Right lobe of liver (tissue), 4 donors: ENCODE data around the gene DDX51.

ENCODE experiments used
- POLR2A ChIP-seq: fragments of 450-650 bp; IDR thresholded peaks from one replicate; pipeline ENCODE4 v1.6.1; 2017; ENCODE audit warnings: antibody characterized with exemption, mild to moderate bottlenecking
- TF ChIP-seq, protein P1 (sequence below), 4 donors: fragments of 200-600 bp in 3 of 4; fragments of 450-650 bp in 1 of 4; IDR thresholded peaks; one replicate each; pipeline versions ENCODE4 v1.5.1 to v1.8.0; 2016 to 2022; ENCODE audit warnings: antibody characterized with exemption in 4 of 4, mild to moderate bottlenecking in 2 of 4
- donor health status: DM: no; HTN: no; CAD: no.
- donor health status: DM: no; HTN: no; CAD: no.
- donor health status: DM: no; HTN: yes; CAD: no.

DNA sequence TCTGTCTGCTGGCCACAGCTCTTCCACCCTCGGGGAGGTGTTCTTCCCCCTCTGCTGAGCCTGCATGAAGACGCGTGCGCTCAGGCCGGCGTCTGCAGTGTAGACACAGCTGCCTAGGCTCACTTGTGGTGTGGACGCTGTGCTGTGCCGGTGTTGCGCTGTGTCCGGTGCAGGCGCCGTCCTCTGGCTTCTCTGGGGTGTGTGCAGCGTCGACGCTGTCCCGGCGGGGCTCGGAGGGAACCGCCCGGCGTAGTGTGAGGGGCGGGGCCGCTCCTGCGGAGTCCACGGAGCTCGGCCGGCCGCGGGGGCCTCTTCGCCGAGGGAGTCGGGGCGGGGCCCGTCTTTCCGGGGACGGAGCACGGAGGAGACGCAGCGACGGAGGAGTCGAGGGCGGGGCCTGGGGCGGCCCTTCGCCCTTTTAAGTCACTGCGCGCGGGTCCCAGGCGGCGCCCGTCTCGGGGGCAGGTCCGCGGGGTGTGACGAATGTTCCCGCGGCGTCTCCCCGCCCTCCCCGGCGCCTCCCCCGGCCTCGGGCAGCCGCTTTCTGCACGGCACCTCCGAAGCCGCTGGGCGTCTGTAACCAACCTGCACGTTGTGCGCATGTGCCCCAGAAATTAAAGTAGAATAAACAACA lies 45.4 kb upstream of the DDX51 start:
- TF ChIP-seq, protein P1, sequence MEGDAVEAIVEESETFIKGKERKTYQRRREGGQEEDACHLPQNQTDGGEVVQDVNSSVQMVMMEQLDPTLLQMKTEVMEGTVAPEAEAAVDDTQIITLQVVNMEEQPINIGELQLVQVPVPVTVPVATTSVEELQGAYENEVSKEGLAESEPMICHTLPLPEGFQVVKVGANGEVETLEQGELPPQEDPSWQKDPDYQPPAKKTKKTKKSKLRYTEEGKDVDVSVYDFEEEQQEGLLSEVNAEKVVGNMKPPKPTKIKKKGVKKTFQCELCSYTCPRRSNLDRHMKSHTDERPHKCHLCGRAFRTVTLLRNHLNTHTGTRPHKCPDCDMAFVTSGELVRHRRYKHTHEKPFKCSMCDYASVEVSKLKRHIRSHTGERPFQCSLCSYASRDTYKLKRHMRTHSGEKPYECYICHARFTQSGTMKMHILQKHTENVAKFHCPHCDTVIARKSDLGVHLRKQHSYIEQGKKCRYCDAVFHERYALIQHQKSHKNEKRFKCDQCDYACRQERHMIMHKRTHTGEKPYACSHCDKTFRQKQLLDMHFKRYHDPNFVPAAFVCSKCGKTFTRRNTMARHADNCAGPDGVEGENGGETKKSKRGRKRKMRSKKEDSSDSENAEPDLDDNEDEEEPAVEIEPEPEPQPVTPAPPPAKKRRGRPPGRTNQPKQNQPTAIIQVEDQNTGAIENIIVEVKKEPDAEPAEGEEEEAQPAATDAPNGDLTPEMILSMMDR (IDR thresholded peaks at IDR 0.05), result no peak
- TF ChIP-seq POLR2A, result peak; percentile 24
